ENCODE measurements around the gene FAM174B.

The FAM174B gene

DNA sequence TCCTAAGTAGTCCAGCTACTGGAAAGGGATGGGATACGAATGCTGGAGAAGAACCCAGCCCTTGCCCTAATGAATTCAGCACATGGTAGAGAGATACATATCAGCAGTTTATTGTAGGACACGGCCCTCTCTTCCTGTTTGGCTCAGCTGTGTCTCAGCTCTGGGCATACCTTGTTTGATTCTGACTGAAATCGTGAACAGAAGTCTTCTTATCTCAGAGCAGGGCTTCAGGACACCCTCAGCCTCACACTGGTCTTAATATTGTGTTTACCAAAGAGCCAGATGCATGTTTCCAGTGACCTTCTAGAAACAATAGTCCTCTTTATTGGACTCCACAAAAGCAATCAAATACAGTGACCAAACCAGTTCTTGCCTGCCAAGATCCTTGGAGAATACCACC lies 54.7 kb downstream of the FAM174B start:
- TF ChIP-seq TAF1 (IDR thresholded peaks at IDR 0.05; ENCODE audit: low read depth) (no peak), CREB1 (IDR thresholded peaks at IDR 0.05; ENCODE audit: low read depth) (no peak), EGR1 (IDR thresholded peaks at IDR 0.05) (no peak), YY1 (IDR thresholded peaks at IDR 0.05; ENCODE audit: low read depth) (no peak), ZBTB7A (IDR thresholded peaks at IDR 0.05; ENCODE audit: low read depth) (no peak), FOXM1 (IDR thresholded peaks at IDR 0.05; ENCODE audit: borderline replicate concordance, low read depth) (no peak), EP300 (IDR thresholded peaks at IDR 0.05; ENCODE audit: borderline replicate concordance) (no peak), TEAD4 (IDR thresholded peaks at IDR 0.05) (no peak), CEBPB (IDR thresholded peaks at IDR 0.05) (no peak), RAD21 (IDR thresholded peaks at IDR 0.05; ENCODE audit: low read depth) (no peak), TCF12 (IDR thresholded peaks at IDR 0.05; ENCODE audit: low read depth) (no peak), NFIC (IDR thresholded peaks at IDR 0.05) (no peak)
- TF ChIP-seq, protein P1, sequence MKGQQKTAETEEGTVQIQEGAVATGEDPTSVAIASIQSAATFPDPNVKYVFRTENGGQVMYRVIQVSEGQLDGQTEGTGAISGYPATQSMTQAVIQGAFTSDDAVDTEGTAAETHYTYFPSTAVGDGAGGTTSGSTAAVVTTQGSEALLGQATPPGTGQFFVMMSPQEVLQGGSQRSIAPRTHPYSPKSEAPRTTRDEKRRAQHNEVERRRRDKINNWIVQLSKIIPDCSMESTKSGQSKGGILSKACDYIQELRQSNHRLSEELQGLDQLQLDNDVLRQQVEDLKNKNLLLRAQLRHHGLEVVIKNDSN (IDR thresholded peaks at IDR 0.05) = no peak
- TF ChIP-seq, protein P2, sequence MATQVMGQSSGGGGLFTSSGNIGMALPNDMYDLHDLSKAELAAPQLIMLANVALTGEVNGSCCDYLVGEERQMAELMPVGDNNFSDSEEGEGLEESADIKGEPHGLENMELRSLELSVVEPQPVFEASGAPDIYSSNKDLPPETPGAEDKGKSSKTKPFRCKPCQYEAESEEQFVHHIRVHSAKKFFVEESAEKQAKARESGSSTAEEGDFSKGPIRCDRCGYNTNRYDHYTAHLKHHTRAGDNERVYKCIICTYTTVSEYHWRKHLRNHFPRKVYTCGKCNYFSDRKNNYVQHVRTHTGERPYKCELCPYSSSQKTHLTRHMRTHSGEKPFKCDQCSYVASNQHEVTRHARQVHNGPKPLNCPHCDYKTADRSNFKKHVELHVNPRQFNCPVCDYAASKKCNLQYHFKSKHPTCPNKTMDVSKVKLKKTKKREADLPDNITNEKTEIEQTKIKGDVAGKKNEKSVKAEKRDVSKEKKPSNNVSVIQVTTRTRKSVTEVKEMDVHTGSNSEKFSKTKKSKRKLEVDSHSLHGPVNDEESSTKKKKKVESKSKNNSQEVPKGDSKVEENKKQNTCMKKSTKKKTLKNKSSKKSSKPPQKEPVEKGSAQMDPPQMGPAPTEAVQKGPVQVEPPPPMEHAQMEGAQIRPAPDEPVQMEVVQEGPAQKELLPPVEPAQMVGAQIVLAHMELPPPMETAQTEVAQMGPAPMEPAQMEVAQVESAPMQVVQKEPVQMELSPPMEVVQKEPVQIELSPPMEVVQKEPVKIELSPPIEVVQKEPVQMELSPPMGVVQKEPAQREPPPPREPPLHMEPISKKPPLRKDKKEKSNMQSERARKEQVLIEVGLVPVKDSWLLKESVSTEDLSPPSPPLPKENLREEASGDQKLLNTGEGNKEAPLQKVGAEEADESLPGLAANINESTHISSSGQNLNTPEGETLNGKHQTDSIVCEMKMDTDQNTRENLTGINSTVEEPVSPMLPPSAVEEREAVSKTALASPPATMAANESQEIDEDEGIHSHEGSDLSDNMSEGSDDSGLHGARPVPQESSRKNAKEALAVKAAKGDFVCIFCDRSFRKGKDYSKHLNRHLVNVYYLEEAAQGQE (IDR thresholded peaks at IDR 0.05; ENCODE audit: low read depth) = no peak
- TF ChIP-seq, protein P3, sequence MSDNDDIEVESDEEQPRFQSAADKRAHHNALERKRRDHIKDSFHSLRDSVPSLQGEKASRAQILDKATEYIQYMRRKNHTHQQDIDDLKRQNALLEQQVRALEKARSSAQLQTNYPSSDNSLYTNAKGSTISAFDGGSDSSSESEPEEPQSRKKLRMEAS (IDR thresholded peaks at IDR 0.05) = no peak

DNA sequence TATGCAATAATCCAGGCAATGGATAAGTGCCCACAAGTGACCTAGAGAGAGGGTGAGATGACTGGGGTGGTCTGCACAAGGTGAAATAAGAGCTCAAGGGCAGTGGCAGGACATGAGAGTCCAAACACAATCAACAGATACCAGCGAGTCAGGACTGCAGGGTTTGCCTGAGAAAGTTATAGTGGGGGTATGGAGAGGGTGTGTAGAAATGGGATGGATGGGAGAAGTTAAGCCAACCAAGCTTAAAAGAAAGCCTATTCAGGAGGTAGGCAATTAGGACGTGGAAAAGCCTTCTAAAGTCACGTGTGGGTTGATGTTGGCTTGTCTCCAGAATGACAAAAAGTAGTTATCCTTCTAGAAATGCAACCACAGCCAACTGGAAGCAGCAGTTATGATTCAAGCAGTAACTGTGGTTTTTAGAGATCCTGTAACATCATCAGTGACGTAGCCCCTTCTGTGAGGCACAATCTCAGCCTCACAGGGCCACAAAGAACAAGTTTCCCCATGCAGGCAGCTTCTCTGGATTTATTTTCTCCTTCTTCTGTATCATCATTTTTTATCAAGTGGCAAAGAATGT lies 56.1 kb downstream of the FAM174B start:
- TF ChIP-seq EP300 (IDR thresholded peaks at IDR 0.05; ENCODE audit: borderline replicate concordance) (no peak), NFIC (IDR thresholded peaks at IDR 0.05) (no peak), FOXM1 (IDR thresholded peaks at IDR 0.05; ENCODE audit: borderline replicate concordance, low read depth) (no peak), TAF1 (IDR thresholded peaks at IDR 0.05; ENCODE audit: low read depth) (no peak), YY1 (IDR thresholded peaks at IDR 0.05; ENCODE audit: low read depth) (no peak), CEBPB (IDR thresholded peaks at IDR 0.05) (no peak), EGR1 (IDR thresholded peaks at IDR 0.05) (no peak), TCF12 (IDR thresholded peaks at IDR 0.05; ENCODE audit: low read depth) (no peak), TEAD4 (IDR thresholded peaks at IDR 0.05) (no peak)
- TF ChIP-seq, protein P2 (IDR thresholded peaks at IDR 0.05; ENCODE audit: low read depth) = no peak

DNA sequence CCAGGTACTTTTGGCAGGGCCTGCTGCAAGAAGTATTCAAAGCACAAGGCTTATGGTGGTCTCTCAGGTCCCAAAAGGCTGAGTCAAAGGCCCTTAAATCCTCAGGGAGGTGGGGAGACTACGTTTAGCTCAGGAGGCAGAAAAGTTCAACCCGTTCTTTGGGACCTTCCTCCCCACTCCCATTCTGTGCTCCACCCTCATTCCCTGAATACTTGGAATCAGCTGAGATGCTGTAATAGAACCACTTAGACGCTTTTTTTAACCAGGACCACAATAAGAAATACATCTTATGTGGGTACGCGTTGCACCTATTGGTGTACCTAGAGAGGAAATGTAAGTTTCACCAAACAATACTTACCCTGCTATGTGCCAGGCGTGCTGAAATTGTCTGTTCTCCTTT lies 58.0 kb downstream of the FAM174B start:
- TF ChIP-seq TEAD4 (IDR thresholded peaks at IDR 0.05) (no peak), ZBTB7A (IDR thresholded peaks at IDR 0.05; ENCODE audit: low read depth) (no peak), TCF12 (IDR thresholded peaks at IDR 0.05; ENCODE audit: low read depth) (no peak), EGR1 (IDR thresholded peaks at IDR 0.05) (no peak), EP300 (IDR thresholded peaks at IDR 0.05; ENCODE audit: borderline replicate concordance) (no peak), RAD21 (IDR thresholded peaks at IDR 0.05; ENCODE audit: low read depth) (no peak), YY1 (IDR thresholded peaks at IDR 0.05; ENCODE audit: low read depth) (no peak), FOXM1 (IDR thresholded peaks at IDR 0.05; ENCODE audit: borderline replicate concordance, low read depth) (no peak), TAF1 (IDR thresholded peaks at IDR 0.05; ENCODE audit: low read depth) (no peak), NFIC (IDR thresholded peaks at IDR 0.05) (no peak), CREB1 (IDR thresholded peaks at IDR 0.05; ENCODE audit: low read depth) (no peak), CEBPB (IDR thresholded peaks at IDR 0.05) (no peak)
- TF ChIP-seq, protein P1 (IDR thresholded peaks at IDR 0.05) = no peak
- TF ChIP-seq, protein P3 (IDR thresholded peaks at IDR 0.05) = no peak
- TF ChIP-seq, protein P2 (IDR thresholded peaks at IDR 0.05; ENCODE audit: low read depth) = no peak

DNA sequence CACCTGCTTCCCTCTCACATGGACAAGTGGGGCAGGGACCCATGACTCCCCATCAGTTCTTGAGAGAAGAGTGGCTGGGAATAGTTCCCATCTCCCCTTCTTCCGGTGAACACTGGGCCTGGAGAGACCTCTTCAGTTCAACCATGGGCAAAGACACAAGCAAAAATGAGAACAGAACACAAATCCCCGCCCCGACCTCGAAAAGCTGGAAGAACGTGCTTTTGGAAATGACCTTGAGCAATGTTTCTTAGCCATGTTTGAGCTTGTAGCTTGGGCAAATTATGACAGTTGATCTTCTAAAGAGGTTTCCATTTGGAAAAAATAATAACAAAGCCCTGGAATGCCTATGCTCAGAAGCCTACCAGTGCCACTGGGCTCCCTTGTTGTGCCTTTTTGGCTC lies 59.0 kb downstream of the FAM174B start:
- TF ChIP-seq TCF12 (IDR thresholded peaks at IDR 0.05; ENCODE audit: low read depth) (no peak), YY1 (IDR thresholded peaks at IDR 0.05; ENCODE audit: low read depth) (no peak), EGR1 (IDR thresholded peaks at IDR 0.05) (no peak), ZBTB7A (IDR thresholded peaks at IDR 0.05; ENCODE audit: low read depth) (no peak), CREB1 (IDR thresholded peaks at IDR 0.05; ENCODE audit: low read depth) (no peak), NFIC (IDR thresholded peaks at IDR 0.05) (no peak), TAF1 (IDR thresholded peaks at IDR 0.05; ENCODE audit: low read depth) (no peak), TEAD4 (IDR thresholded peaks at IDR 0.05) (no peak), RAD21 (IDR thresholded peaks at IDR 0.05; ENCODE audit: low read depth) (no peak), FOXM1 (IDR thresholded peaks at IDR 0.05; ENCODE audit: borderline replicate concordance, low read depth) (no peak), CEBPB (IDR thresholded peaks at IDR 0.05) (no peak)
- TF ChIP-seq, protein P2 (IDR thresholded peaks at IDR 0.05; ENCODE audit: low read depth) = no peak
- TF ChIP-seq, protein P1 (IDR thresholded peaks at IDR 0.05) = no peak
- TF ChIP-seq, protein P3 (IDR thresholded peaks at IDR 0.05) = no peak

All from Ishikawa (cell line).